SK-N-SH treated with all-trans-retinoic acid at 6 μM for 48 hours (cell line): ENCODE data around the gene FTCDNL1.

Source experiments
- ATAC-seq: fragments of 200-7000 bp; cut with Tn5 transposase; 3 replicates; pipeline ENCODE4 v1.9.1; 2020; ENCODE audit warnings: mild to moderate bottlenecking, moderate library complexity
- BACH2 ChIP-seq: fragments of 250-450 bp; sonication (Bioruptor Pico); IDR thresholded peaks from 2 replicates; pipeline ENCODE4 v1.9.0; 2021; ENCODE audit warnings: mild to moderate bottlenecking, borderline replicate concordance
- CSDC2 ChIP-seq: fragments of 250-450 bp; sonication (Bioruptor Pico); IDR thresholded peaks from 2 replicates; pipeline ENCODE4 v1.5.0; 2020; ENCODE audit warnings: mild to moderate bottlenecking, moderate library complexity
- ESRRG ChIP-seq: fragments of 250-450 bp; sonication (Bioruptor Pico); IDR thresholded peaks from 2 replicates; pipeline ENCODE4 v1.6.1; 2021; ENCODE audit warnings: mild to moderate bottlenecking
- GLIS3 ChIP-seq: fragments of 250-450 bp; sonication (Bioruptor Pico); IDR thresholded peaks from 2 replicates; pipeline ENCODE4 v1.5.0; 2020; ENCODE audit warnings: mild to moderate bottlenecking, moderate library complexity
- OSR1 ChIP-seq: fragments of 250-450 bp; sonication (Bioruptor Pico); IDR thresholded peaks from 2 replicates; pipeline ENCODE4 v1.8.0; 2022; ENCODE audit warnings: moderate library complexity, mild to moderate bottlenecking, inconsistent platforms
- RARB ChIP-seq: fragments of 250-450 bp; sonication (Bioruptor Pico); IDR thresholded peaks from 2 replicates; pipeline ENCODE4 v1.8.0; 2021; ENCODE audit warnings: mild to moderate bottlenecking, moderate library complexity
- SNAI2 ChIP-seq: fragments of 250-450 bp; sonication (Bioruptor Pico); IDR thresholded peaks from 2 replicates; pipeline ENCODE4 v1.5.0; 2020; ENCODE audit warnings: mild to moderate bottlenecking, moderate library complexity
- TOX ChIP-seq: fragments of 250-450 bp; sonication (Bioruptor Pico); IDR thresholded peaks from 2 replicates; pipeline ENCODE4 v1.8.0; 2021; ENCODE audit warnings: mild to moderate bottlenecking, moderate library complexity, borderline replicate concordance
- ZFP3 ChIP-seq: fragments of 250-450 bp; sonication (Bioruptor Pico); IDR thresholded peaks from 2 replicates; pipeline ENCODE4 v1.5.0; 2020; ENCODE audit warnings: mild to moderate bottlenecking, moderate library complexity
- ZNF565 ChIP-seq: fragments of 450-650 bp; formaldehyde crosslinking; conservative IDR thresholded peaks from 2 replicates; pipeline ENCODE4 v1.5.0; 2020; ENCODE audit warnings: low read depth, mild to moderate bottlenecking, moderate library complexity
- ZNF70 ChIP-seq: fragments of 450-650 bp; formaldehyde crosslinking; IDR thresholded peaks from 2 replicates; pipeline ENCODE4 v1.5.0; 2020; ENCODE audit warnings: mild to moderate bottlenecking, moderate library complexity
- ZNF8 ChIP-seq: fragments of 450-650 bp; formaldehyde crosslinking; IDR thresholded peaks from 2 replicates; pipeline ENCODE4 v1.5.0; 2020; ENCODE audit warnings: mild to moderate bottlenecking, moderate library complexity
- TF ChIP-seq, protein P1 (sequence below): fragments of 250-450 bp; sonication (Bioruptor Pico); IDR thresholded peaks from 2 replicates; pipeline ENCODE4 v1.5.1; 2021; ENCODE audit warnings: mild to moderate bottlenecking, moderate library complexity
- TF ChIP-seq, protein P2 (sequence below): fragments of 250-450 bp; sonication (Bioruptor Pico); IDR thresholded peaks from 2 replicates; pipeline ENCODE4 v1.5.0; 2020; ENCODE audit warnings: mild to moderate bottlenecking, moderate library complexity
- TF ChIP-seq, protein P3 (sequence below): fragments of 250-450 bp; sonication (Bioruptor Pico); IDR thresholded peaks from 2 replicates; pipeline ENCODE4 v1.8.0; 2020; ENCODE audit warnings: mild to moderate bottlenecking, moderate library complexity, borderline replicate concordance
- TF ChIP-seq, protein P4 (sequence below): fragments of 250-450 bp; sonication (Bioruptor Pico); IDR thresholded peaks from 2 replicates; pipeline ENCODE4 v1.5.1; 2020; ENCODE audit warnings: low read depth, mild to moderate bottlenecking, moderate library complexity

The FTCDNL1 gene

DNA sequence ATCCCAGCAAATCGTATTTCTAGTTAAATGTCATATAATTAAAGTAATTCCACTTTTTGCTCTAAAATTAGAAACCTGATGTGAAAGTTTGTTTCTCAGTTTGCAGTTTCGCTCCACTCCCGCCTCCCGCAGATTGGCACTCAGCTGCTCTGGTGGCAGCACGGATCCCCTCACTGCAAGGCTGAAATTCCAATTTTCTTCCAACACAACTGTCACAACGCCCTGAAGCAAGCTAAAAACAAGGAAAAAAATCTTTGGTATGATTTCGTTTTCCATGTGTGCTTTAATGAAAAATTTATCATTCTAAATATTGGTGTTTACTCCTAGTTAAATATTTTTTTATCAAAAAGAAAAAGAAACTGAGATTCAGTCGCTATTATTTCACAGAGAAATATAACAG, 38.5 kb downstream of the FTCDNL1 start:
- TF ChIP-seq, protein P1, sequence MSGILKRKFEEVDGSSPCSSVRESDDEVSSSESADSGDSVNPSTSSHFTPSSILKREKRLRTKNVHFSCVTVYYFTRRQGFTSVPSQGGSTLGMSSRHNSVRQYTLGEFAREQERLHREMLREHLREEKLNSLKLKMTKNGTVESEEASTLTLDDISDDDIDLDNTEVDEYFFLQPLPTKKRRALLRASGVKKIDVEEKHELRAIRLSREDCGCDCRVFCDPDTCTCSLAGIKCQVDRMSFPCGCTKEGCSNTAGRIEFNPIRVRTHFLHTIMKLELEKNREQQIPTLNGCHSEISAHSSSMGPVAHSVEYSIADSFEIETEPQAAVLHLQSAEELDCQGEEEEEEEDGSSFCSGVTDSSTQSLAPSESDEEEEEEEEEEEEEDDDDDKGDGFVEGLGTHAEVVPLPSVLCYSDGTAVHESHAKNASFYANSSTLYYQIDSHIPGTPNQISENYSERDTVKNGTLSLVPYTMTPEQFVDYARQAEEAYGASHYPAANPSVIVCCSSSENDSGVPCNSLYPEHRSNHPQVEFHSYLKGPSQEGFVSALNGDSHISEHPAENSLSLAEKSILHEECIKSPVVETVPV = no peak
- TF ChIP-seq OSR1 (CRISPR knock-in tag) (no peak), TOX (CRISPR knock-in tag) (no peak), RARB (CRISPR knock-in tag) (no peak), SNAI2 (CRISPR knock-in tag) (no peak), GLIS3 (CRISPR knock-in tag) (no peak), ESRRG (no peak), BACH2 (CRISPR knock-in tag) (no peak), ZFP3 (CRISPR knock-in tag) (no peak)
- TF ChIP-seq, protein P2, sequence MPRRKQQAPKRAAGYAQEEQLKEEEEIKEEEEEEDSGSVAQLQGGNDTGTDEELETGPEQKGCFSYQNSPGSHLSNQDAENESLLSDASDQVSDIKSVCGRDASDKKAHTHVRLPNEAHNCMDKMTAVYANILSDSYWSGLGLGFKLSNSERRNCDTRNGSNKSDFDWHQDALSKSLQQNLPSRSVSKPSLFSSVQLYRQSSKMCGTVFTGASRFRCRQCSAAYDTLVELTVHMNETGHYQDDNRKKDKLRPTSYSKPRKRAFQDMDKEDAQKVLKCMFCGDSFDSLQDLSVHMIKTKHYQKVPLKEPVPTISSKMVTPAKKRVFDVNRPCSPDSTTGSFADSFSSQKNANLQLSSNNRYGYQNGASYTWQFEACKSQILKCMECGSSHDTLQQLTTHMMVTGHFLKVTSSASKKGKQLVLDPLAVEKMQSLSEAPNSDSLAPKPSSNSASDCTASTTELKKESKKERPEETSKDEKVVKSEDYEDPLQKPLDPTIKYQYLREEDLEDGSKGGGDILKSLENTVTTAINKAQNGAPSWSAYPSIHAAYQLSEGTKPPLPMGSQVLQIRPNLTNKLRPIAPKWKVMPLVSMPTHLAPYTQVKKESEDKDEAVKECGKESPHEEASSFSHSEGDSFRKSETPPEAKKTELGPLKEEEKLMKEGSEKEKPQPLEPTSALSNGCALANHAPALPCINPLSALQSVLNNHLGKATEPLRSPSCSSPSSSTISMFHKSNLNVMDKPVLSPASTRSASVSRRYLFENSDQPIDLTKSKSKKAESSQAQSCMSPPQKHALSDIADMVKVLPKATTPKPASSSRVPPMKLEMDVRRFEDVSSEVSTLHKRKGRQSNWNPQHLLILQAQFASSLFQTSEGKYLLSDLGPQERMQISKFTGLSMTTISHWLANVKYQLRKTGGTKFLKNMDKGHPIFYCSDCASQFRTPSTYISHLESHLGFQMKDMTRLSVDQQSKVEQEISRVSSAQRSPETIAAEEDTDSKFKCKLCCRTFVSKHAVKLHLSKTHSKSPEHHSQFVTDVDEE (CRISPR knock-in tag) = no peak
- TF ChIP-seq, protein P3, sequence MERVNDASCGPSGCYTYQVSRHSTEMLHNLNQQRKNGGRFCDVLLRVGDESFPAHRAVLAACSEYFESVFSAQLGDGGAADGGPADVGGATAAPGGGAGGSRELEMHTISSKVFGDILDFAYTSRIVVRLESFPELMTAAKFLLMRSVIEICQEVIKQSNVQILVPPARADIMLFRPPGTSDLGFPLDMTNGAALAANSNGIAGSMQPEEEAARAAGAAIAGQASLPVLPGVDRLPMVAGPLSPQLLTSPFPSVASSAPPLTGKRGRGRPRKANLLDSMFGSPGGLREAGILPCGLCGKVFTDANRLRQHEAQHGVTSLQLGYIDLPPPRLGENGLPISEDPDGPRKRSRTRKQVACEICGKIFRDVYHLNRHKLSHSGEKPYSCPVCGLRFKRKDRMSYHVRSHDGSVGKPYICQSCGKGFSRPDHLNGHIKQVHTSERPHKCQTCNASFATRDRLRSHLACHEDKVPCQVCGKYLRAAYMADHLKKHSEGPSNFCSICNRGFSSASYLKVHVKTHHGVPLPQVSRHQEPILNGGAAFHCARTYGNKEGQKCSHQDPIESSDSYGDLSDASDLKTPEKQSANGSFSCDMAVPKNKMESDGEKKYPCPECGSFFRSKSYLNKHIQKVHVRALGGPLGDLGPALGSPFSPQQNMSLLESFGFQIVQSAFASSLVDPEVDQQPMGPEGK (CRISPR knock-in tag) = no peak
- ATAC-seq = no peak

DNA sequence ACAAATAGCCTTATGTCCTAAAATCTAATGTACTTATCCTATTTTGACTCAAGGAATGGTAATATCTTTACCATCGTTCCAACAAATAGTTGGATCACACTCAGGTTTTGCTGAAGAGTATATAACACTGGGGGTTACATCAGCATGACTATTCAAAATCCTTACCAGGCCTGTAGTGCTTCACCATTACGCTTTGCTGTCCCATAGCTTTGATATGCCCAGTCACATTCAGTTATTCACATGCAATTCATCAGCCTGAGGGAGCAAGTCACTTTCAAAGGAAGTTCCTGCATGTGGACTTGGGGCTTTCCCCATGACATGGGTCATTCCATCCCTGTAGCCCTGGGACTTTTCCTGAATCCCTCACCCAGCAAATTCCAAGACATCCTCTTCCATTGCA, 39.6 kb downstream of the FTCDNL1 start:
- TF ChIP-seq CSDC2 (no peak), ZFP3 (CRISPR knock-in tag) (no peak), ZNF70 (CRISPR knock-in tag) (no peak), ESRRG (no peak), ZNF8 (CRISPR knock-in tag) (no peak), GLIS3 (CRISPR knock-in tag) (no peak), ZNF565 (CRISPR knock-in tag) (no peak)
- TF ChIP-seq, protein P3 (CRISPR knock-in tag) = no peak
- TF ChIP-seq, protein P1 = no peak
- TF ChIP-seq, protein P2 (CRISPR knock-in tag) = no peak
- TF ChIP-seq, protein P4, sequence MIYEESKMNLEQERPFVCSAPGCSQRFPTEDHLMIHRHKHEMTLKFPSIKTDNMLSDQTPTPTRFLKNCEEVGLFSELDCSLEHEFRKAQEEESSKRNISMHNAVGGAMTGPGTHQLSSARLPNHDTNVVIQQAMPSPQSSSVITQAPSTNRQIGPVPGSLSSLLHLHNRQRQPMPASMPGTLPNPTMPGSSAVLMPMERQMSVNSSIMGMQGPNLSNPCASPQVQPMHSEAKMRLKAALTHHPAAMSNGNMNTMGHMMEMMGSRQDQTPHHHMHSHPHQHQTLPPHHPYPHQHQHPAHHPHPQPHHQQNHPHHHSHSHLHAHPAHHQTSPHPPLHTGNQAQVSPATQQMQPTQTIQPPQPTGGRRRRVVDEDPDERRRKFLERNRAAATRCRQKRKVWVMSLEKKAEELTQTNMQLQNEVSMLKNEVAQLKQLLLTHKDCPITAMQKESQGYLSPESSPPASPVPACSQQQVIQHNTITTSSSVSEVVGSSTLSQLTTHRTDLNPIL = no peak
- no peak for ATAC-seq
